HG03060 (cell line): ENCODE measurements around the gene SEPHS2.
A peak's percentile ranks its signal among the peaks of the same experiment; 100 is the strongest.
"Not testable (repeated sequence)": the region's sequence is repeated elsewhere in the genome, so short reads cannot be mapped to it uniquely, and the experiment has no call there.

Experiments
- ATAC-seq: cut with Tn5 transposase; IDR thresholded peaks from one replicate; pipeline ENCODE4 v1.9.1; 2021; ENCODE audit warnings: low read depth, moderate number of reproducible peaks; ENCODE audit not compliant: unreplicated experiment

SEPHS2 gene

GRCh38 chr16:30470170-30470512 lies 24.5 kb upstream of the SEPHS2 start:
- no peak for ATAC-seq

DNA sequence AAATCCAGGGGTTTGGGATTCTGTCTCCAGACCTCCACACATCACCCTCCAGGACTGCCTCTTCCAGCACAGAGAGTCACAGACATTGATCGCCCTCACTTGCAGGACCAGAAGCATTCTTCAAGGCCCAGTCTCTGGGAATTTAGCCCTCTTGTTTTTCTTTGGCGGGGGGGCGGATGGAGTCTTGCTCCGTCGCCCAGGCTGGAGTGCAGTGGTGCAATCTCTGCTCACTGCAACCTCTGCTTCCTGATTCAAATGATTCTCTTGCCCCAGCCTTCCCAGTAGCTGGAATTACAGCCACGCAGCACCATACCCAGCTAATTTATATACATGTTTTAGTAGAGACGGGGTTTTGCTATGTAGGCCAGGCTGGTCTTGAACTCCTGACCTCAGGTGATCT lies 18.4 kb upstream of the SEPHS2 start:
- ATAC-seq = no peak

- not testable (repeated sequence) for ATAC-seq
These were observed 15.8 kb upstream of the SEPHS2 start for GRCh38 chr16:30461426-30461825.

DNA sequence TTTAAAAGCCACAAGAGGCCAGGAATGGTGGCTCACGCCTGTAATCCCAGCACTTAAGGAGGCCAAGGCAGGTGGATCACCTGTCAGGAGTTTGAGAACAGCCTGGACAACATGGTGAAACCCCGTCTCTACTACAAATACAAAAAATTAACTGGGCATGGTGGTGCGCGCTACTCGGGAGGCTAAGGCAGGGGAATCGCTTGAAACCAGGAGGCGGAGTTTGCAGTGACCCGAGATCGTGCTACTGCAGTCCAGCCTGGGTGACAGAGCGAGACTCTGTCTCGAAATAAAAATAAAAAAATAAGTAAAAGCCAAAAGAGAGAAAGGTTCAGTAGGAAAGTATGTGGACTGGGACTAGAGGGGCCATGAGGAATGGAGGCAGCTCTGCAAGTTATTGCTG lies 13.8 kb upstream of the SEPHS2 start:
- no peak for ATAC-seq

GRCh38 chr16:30458561-30459394 lies 13.1 kb upstream of the SEPHS2 start:
- ATAC-seq = peak; percentile 87

- no peak for ATAC-seq
These were observed 12.3 kb upstream of the SEPHS2 start for GRCh38 chr16:30457743-30458560.

- no peak for ATAC-seq
These were observed 11.6 kb upstream of the SEPHS2 start for GRCh38 chr16:30457256-30457655.

DNA sequence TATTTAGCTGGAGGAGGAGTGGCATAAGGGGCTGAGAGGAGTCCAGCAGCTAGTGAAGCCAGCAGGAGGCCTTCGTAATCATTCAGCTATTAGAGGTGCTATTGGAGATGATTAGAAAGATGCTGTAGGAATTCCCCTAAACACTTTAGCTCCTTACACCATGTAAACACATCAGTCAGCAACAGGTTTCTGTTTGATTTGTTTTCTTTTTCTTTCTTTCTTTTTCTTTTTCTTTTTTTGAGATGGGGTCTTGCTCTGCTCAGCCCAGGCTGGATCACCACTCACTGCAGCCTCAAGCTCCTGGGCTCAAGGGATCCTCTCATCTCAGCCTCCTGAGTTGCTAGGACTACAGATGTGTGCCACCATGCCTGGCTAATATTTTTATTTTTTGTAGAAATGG lies 10.6 kb upstream of the SEPHS2 start:
- ATAC-seq = no peak

DNA sequence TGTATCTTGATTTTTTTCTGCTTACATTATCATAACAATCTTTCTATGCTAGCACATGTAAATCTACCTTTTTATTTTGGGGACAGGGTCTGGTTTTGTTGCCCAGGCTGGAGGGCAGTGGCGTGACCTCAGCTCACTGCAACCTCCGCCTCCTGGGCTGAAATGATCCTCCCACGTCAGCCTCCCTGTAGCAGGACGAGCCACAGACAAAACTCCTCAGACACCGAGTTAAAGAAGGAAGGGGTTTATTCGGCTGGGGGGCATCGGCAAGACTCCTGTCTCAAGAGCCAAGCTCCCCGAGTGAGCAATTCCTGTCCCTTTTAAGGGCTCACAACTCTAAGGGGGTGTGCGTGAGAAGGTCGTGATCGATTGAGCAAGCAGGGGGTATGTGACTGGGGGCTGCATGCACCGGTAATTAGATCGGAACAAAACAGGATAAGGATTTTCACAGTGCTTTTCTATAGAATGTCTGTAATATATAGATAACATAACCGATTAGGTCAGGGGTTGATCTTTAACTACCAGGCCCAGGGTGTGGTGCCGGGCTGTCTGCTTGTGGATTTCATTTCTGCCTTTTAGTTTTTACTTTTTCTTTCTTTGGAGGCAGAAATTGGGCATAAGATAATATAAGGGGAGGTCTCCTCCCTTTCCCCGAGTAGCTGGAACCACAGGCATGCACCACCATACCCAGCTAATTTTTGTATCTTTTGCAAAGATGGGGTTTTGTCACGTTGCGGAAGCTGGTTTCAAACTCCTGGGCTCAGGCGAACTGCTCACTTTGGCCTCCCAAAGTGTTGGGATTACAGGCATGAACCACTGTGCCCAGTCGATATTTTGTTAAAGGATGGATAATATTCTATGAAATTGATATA lies 7.3 kb upstream of the SEPHS2 start:
- ATAC-seq = not testable (repeated sequence)

GRCh38 chr16:30449116-30449435 lies 3.4 kb upstream of the SEPHS2 start:
- no peak for ATAC-seq

GRCh38 chr16:30447512-30448226 lies 2.0 kb upstream of the SEPHS2 start:
- no peak for ATAC-seq

DNA sequence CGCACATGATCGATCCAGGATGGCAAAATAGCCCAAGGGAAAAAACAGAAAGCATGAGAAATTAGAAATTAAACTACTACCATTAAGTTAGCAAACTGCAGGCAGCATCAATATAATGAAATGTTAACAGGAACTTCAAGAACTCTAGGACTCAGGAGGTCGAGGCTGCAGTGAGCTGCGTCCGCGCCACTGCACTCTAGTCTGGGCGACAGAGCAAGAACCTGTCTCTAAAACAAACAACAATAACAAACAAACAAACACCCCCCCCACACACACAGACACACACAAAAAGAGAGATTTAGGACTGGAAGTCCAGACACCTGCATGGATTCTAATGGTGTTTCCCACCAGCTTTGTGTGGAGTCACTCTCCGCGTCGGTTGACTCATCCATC lies 525 bp upstream of the SEPHS2 start:
- no peak for ATAC-seq

GRCh38 chr16:30445149-30445407 lies 596 bp downstream of the SEPHS2 start:
- ATAC-seq = no peak

GRCh38 chr16:30444231-30445148 lies 1.2 kb downstream of the SEPHS2 start:
- ATAC-seq = no peak

DNA sequence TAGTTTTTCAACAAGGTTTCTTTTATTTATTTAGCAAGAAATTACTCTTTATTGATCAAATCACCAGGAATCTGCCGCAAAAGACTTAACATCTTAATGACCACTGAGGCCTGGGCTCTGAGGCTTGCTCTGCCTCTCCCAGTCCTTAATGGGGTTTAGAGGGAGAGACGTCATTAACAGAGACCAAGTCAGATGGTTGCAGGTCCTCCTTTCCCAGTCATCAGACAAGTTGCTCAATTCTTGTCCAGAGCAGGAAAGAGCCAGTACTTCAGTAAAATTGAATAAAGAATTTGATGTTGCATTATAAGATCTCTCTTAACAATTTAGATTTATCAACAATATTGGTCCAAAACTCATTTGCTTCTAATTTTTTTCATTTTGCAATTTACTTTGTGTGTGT lies 2.0 kb downstream of the SEPHS2 start:
- ATAC-seq = no peak

GRCh38 chr16:30439720-30440348 lies 5.8 kb downstream of the SEPHS2 start:
- ATAC-seq = no peak

DNA sequence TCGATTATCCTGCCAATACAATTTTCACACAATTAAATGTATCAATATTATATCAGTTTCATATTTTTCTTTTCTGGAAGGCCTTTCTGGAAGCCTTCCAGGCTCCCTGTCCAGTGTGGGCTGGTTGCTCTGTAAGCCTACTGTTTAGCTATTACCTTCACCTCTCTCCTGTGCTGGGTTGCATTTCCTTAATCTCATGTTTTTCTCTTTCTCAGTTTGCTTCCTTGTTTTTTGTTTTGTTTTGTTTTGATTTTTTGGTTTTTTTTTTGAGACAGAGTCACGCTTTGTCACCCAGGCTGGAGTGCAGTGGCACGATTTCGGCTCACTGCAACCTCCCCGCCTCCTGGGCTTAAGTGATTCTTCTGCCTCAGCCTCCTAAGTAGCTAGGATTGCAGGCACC lies 6.8 kb downstream of the SEPHS2 start:
- no peak for ATAC-seq

- no peak for ATAC-seq
These were observed 8.1 kb downstream of the SEPHS2 start for GRCh38 chr16:30437511-30438046.

DNA sequence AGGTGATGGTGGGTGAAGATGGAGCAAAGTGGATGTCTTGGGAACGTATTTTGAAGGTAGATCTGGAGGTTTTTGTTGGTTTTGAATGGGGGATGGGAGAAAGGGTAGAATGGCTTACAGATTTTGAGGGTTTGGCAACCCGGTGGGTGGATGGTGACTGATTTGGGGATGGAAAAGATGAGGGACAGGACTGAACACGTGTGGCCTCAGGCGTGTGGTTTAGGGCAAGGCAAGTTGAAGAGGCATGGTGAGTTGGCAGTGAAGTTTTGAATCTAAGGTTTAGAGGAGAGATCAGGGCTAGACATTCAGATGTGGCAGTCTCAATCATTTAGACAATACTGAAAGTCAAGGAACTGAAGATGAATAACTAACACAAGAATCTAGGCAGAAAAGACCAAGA lies 10.8 kb downstream of the SEPHS2 start:
- ATAC-seq = no peak
